HG02852 (cell line): Measurements from ENCODE around the gene SRPRB.
"Not testable (repeated sequence)": the region's sequence is repeated elsewhere in the genome, so short reads cannot be mapped to it uniquely, and the experiment has no call there.

Source experiments
- ATAC-seq: cut with Tn5 transposase; IDR thresholded peaks from one replicate; pipeline ENCODE4 v1.9.1; 2021; ENCODE audit warnings: mild to moderate bottlenecking, moderate library complexity; ENCODE audit not compliant: unreplicated experiment

The SRPRB gene

GRCh38 chr3:133777807-133778568 is 27.6 kb upstream of the SRPRB start:
- ATAC-seq: no peak

DNA sequence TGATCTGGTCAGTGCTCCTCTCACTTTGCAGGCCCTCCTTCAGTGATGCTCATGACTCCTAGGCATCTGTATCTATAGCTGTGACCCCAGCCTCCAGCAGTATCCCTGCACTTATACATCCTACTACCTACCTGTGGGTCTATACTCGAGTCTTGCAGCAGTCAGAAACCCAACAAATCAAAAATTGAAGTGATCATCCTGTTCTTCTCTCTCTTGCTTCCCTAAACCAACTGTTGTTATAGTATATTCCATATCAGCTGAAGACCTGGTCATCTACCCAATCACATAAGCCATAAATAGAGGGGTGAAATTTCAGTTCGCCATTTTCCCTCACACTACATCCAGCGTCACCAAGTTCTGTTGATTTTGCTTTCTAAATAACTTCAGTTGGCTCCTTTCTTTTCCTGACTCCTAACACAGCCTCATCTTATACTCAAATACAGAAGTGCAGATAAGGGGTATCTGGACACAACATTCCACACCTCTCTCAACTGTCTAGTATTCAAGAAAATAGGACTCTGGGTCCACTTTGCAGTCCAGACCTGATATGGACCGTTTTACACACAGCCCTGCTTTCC is 25.9 kb upstream of the SRPRB start:
- no peak for ATAC-seq

GRCh38 chr3:133780756-133781155 is 24.9 kb upstream of the SRPRB start:
- not testable (repeated sequence) for ATAC-seq

GRCh38 chr3:133781570-133781969 is 24.0 kb upstream of the SRPRB start:
- no peak for ATAC-seq

DNA sequence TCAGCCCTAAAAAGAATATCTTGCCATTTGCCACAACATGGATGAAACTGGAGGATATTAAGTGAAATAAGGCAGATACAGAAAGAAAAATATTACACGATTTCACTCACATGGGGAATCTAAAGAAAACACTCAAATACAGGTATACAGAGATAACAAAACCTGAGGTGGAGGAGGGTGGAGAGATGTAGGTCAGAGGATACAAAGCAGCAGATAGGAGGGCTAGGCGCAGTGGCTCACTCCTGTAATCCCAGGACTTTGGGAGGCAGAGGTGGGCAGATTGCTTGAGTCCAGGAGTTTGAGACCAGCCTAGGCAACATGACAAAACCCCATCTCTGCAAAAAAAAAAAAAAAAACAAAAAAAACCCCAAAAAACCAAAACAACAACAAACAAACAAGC is 23.2 kb upstream of the SRPRB start:
- no peak for ATAC-seq

DNA sequence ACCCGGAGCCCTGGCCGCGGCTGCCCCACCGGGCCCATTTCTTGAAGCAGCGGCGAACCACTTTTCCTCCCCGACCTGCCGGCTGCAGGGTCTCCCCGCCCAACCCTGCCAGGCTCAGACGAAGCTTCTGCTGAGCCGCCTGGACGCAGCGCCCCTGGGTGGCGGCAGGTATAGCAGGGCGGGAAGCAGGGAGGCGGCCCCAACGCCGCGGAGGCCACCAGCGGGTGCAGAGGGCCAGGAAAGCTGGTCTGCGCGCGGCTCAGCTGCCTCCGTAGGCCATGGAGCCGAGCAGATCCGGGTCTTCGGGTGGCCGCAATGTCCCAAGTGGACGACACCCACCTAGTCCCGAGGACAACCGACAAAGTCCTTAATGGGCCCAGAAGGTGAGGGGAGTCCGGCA is 21.9 kb upstream of the SRPRB start:
- ATAC-seq: no peak

- ATAC-seq: no peak
Measured at GRCh38 chr3:133788024-133788423, 17.6 kb upstream of the SRPRB start.

DNA sequence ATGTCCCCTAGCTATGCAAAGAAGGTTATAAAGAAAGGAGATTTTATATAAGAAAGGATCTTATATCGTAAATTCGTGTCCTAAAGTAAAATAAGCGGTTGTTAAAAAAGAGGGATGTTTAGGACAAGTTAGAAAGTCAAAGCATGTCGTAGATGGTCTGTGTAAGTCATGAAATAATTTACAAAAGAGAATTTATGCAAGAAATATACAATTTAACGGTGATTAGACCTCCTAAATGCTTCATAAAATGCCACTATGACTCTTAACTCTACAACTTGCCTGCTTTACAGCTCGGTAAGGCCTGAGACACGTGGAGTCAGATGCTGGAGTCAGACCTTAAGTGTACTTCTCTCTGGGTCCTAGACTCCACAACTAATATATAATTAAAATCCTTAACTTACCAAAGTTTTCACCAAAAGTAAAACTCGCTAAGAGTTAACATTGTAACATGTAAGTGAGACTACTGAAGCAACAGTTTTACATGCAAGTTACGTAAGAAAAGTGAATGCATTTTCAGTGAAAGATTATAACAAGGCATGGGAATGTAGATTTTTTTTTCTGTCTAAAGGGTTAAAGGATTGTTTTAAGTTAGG is 13.3 kb upstream of the SRPRB start:
- ATAC-seq: no peak

- ATAC-seq: no peak
Measured at GRCh38 chr3:133797396-133798105, 8.1 kb upstream of the SRPRB start.

DNA sequence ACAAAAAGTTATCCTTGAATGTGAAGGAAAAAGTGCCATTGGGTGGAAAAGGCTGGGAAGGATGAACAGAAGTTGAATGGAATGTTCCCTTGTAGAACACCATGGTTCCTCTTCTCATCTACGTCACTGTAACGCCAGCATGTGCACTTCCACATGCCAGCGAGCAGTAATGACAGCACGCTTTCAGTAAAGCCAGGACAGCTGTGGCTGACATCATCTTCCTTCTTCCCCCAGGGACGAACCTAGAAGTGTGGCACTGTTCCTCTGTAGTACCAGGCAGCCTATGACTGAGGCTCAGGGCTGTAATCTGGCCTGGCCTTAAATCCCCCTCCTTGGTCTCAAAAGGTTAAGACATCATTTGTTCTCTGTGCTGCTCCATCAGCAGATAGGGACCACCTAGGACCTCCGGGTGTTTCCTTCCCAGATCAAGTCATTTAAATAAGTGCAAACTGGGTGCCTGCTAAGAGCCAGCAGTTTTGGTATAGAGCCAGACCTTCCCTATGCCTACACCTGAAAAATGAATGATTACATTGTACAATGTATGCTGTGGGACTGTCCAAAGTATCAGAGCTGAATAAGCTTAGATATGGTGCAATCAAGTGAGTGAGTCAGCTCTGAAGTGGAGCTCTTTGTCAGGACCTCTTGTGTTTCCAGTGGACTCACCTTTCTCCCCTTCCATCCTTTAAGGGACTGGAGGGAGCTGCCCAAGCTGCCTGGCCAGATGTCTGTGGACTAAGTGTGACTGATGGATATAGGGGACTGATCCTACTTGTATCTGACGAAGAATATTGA is 5.6 kb upstream of the SRPRB start:
- no peak for ATAC-seq

GRCh38 chr3:133803469-133803868 is 2.1 kb upstream of the SRPRB start:
- ATAC-seq: no peak

GRCh38 chr3:133804896-133805295 is 719 bp upstream of the SRPRB start:
- no peak for ATAC-seq

GRCh38 chr3:133805384-133805701 is 272 bp upstream of the SRPRB start:
- no peak for ATAC-seq

DNA sequence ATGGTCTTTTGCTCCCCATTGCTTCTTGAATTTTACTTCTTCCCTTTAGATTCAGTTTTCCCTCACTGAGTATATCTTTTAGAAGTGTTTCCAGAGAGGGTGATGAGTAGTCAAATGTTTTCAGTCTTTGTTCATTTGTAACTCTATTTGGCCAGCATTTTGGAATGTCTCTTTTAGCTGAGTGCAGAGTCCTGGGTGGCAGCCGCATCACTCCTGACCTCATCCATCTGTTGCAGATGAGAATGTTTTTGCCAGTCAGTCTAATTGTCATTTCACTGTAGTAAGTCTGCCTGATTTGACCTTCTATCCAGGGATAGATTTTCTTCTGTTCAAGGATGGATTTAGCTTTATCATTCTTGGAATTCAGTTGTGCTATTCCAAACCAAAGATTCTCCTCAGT is 7.3 kb downstream of the SRPRB start:
- no peak for ATAC-seq

GRCh38 chr3:133815386-133815785 is 9.8 kb downstream of the SRPRB start:
- no peak for ATAC-seq

DNA sequence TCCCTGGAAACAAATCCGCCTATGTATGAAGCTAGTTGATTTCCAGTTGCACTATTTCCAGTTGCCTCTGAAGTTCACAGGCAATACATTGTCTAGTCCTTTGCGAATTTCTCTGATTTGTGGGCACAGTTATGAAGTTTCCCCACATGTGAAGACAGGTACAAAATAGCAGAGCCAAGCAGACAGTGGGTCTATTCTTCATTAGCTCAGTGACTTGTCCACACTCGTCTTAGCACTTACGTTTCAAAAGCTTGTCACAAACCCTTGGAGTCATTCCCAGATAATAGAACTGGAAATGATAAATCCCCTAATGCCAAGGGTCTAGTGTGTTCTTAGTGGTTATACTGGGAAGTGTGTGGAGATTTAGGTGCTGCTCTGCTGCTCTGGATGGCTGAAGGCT is 14.5 kb downstream of the SRPRB start:
- ATAC-seq: no peak

- no peak for ATAC-seq
Measured at GRCh38 chr3:133820889-133821675, 15.5 kb downstream of the SRPRB start.

DNA sequence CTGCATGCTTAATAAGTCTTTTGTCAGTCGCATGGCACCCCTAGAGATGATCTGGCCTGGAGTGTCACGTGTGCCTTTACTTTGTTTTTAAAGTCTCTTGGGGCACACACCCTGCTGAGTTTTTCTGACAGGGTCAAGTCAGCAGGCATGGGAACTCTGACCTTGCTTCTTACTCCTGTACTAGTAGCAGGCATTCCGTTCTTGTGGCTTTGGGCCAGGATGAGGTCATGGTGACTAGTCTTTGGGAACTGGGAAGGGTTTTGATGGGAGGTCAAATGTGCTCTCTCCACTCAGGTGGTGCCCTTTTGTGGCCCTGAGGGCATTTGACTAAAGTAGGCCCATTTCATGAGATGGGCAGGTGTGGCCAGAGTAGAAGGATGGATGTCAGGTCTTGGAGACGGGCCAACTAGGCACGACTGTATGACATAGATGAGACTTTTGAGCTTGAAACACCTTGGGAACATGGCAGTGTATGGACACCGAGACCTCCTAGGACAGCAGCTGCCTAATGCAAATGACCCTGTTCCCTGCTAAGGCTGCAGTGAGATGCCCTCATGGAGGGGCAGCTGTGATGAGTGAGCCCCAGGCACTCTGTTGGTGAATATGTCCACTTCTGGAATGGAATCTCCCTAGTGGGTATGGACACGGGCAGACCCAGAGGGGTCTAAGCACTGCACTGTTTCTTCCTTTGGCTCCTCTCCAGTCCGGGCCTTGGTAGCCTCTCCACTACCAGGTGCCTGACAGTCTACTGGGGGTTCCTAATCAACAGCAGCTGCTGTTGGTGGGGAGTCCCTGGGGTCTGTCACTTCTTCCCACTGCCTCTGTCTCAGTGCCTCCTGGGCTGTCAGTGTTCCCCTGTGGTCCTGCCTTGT is 16.4 kb downstream of the SRPRB start:
- ATAC-seq: no peak

DNA sequence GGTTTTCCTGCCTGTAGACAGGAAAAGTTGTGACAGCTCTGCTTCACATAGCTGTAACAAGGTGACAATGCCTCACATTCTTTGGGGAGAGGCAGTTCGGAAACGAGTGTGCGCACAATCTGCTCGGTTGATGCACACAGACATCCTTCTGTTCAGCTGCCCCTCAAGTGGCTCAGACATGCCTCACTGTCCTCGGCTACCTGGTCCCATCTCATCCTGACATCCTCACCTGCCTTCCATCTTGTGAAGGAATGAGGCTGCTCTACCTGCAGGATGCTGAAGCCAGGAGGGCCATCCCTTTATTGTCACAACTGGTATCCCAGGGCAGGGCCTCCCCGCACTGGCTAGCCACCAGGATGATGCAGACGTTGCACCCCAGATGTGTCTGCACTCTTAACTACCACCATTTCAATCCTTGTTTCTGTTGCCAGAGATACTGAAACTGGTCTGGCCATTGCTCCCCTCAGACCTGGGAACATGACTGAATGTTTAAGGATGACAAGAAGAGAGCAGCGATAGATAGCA is 19.4 kb downstream of the SRPRB start:
- no peak for ATAC-seq
